Neural cell (in vitro differentiated cells): Measurements from ENCODE around the gene SCTR.

ENCODE experiments used
- EP300 ChIP-seq: fragments of 450-650 bp; conservative IDR thresholded peaks from 2 replicates; pipeline ENCODE4 v1.6.1; 2014; ENCODE audit warnings: antibody characterized with exemption, mild to moderate bottlenecking, moderate library complexity; ENCODE audit not compliant: poor library complexity, severe bottlenecking
- EZH2 ChIP-seq: fragments of 200-600, 300-800 bp; shearing (Covaris generic), sonication (generic); IDR thresholded peaks from 2 replicates; pipeline ENCODE4 v1.6.1; 2014; ENCODE audit warnings: antibody characterized with exemption, low read length, borderline replicate concordance, mild to moderate bottlenecking; ENCODE audit not compliant: insufficient read depth, poor library complexity, severe bottlenecking
- MXI1 ChIP-seq: fragments of 450-650 bp; conservative IDR thresholded peaks from 2 replicates; pipeline ENCODE4 v1.6.1; 2014; ENCODE audit warnings: antibody characterized with exemption, mild to moderate bottlenecking; ENCODE audit not compliant: poor library complexity, severe bottlenecking
- POLR2AphosphoS5 ChIP-seq: IDR thresholded peaks from 2 replicates; pipeline ENCODE4 v1.6.1; 2012
- RAD21 ChIP-seq: fragments of 450-650 bp; conservative IDR thresholded peaks from 2 replicates; pipeline ENCODE4 v1.6.1; 2014; ENCODE audit warnings: antibody characterized with exemption, mild to moderate bottlenecking, moderate library complexity
- SMC3 ChIP-seq: fragments of 450-650 bp; conservative IDR thresholded peaks from 2 replicates; pipeline ENCODE4 v1.6.1; 2014; ENCODE audit warnings: antibody characterized with exemption, mild to moderate bottlenecking, moderate library complexity; ENCODE audit not compliant: poor library complexity
- TF ChIP-seq, protein P1 (sequence below): fragments of 450-650 bp; IDR thresholded peaks from 2 replicates; pipeline ENCODE4 v1.5.1; 2014; ENCODE audit warnings: antibody characterized with exemption, mild to moderate bottlenecking, moderate library complexity; ENCODE audit not compliant: poor library complexity, severe bottlenecking

DNA sequence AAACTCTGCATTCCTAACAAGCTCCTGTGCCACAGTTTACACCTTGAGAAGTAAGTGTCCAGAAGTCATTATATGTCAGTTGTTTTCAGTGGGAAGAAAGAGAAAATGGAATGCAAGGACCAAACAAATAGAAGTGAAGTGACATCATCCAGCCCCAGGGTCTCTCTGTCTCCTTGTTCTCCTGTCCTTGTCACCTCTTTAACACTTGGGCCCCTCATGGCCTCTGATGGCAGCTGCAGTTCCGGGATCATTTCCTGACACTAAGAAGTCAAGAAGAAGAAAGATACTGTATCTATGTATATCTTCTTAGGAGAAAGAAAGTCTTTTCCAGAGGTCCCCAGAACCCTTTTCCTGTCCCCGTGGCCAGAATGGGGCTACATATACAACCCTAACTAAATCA, 17.2 kb upstream of the SCTR start:
- TF ChIP-seq EP300 (no peak), EZH2 (no peak), POLR2AphosphoS5 (no peak), SMC3 (no peak), RAD21 (no peak), MXI1 (no peak)
- TF ChIP-seq, protein P1, sequence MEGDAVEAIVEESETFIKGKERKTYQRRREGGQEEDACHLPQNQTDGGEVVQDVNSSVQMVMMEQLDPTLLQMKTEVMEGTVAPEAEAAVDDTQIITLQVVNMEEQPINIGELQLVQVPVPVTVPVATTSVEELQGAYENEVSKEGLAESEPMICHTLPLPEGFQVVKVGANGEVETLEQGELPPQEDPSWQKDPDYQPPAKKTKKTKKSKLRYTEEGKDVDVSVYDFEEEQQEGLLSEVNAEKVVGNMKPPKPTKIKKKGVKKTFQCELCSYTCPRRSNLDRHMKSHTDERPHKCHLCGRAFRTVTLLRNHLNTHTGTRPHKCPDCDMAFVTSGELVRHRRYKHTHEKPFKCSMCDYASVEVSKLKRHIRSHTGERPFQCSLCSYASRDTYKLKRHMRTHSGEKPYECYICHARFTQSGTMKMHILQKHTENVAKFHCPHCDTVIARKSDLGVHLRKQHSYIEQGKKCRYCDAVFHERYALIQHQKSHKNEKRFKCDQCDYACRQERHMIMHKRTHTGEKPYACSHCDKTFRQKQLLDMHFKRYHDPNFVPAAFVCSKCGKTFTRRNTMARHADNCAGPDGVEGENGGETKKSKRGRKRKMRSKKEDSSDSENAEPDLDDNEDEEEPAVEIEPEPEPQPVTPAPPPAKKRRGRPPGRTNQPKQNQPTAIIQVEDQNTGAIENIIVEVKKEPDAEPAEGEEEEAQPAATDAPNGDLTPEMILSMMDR: no peak
